ENCODE results near the gene NEK3. TPM values are rescaled to one million over a fixed set of nuclear protein-coding genes. Genes with fewer than 3 reads are reported as not detected.

The NEK3 gene
- polyA plus RNA-seq, 3 donors, result 5.7 to 13.7 (median 6.1) TPM

DNA sequence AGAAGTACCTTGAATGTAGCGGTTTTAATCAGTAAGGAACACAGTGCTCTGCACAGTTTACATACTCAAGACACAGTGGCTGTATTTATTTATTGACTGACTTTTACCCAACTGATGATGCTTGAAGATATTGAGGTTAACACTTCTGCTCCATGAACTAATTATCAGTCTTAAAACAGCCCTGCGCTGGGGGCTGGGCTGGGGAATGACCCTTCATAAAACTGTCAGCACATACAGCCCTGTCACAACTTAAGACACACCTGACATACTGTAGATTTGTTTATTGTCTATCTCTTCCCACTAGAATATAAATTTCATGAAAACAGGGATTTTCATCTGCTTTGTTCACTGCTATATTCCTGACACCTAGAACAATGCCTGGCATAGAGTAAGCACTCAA lies 41.3 kb downstream of the NEK3 start:
- no peaks in the 10 kb centered on the region for H3K4me1 Mint-ChIP-seq
- no peaks in the 10 kb centered on the region for H3K9me3 Mint-ChIP-seq
- H3K79me2 ChIP-seq (ENCODE audit: insufficient read depth, low read length), result no peaks in the 10 kb centered on the region
- intact Hi-C loops (cut with micrococcal nuclease), result no loop called here
- no peaks in the 10 kb centered on the region for H3K36me3 Mint-ChIP-seq
- H3K27ac Mint-ChIP-seq, result no peak overlapping the region
- DNase-seq, result no peak
- no peaks in the 10 kb centered on the region for H3K9me3 ChIP-seq (replicated peaks in 1 of 2; ENCODE audit: control insufficient read depth in 1 of 2, insufficient read depth in 1 of 2, low read length in 2 of 2)
- no peaks in the 10 kb centered on the region for H3K4me1 ChIP-seq (ENCODE audit: control insufficient read depth in 1 of 2, insufficient read depth in 2 of 2, low read length in 2 of 2)
- H3K27me3 ChIP-seq (ENCODE audit: control insufficient read depth in 2 of 2, insufficient read depth in 2 of 2, low read length in 2 of 2), result peaks cover 0 to 3% of the 10 kb centered on the region in 2 donors
- TF ChIP-seq, protein P1, sequence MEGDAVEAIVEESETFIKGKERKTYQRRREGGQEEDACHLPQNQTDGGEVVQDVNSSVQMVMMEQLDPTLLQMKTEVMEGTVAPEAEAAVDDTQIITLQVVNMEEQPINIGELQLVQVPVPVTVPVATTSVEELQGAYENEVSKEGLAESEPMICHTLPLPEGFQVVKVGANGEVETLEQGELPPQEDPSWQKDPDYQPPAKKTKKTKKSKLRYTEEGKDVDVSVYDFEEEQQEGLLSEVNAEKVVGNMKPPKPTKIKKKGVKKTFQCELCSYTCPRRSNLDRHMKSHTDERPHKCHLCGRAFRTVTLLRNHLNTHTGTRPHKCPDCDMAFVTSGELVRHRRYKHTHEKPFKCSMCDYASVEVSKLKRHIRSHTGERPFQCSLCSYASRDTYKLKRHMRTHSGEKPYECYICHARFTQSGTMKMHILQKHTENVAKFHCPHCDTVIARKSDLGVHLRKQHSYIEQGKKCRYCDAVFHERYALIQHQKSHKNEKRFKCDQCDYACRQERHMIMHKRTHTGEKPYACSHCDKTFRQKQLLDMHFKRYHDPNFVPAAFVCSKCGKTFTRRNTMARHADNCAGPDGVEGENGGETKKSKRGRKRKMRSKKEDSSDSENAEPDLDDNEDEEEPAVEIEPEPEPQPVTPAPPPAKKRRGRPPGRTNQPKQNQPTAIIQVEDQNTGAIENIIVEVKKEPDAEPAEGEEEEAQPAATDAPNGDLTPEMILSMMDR (IDR thresholded peaks at IDR 0.05), result no peak
- H4K20me1 ChIP-seq (ENCODE audit: insufficient read depth, low read length), result no peaks in the 10 kb centered on the region
- H3K4me3 ChIP-seq (replicated peaks in 1 of 3; ENCODE audit: low read depth in 2 of 3, low read length in 3 of 3), result no peak overlapping the region
- no peaks in the 10 kb centered on the region for H3K36me3 ChIP-seq (replicated peaks in 1 of 2; ENCODE audit: control insufficient read depth in 1 of 2, insufficient read depth in 2 of 2, low read length in 2 of 2)
- WGBS (ENCODE audit: insufficient coverage), result no CpG with 5 or more reads among the region's 2 CpGs
- no peak overlapping the region for H3K4me3 Mint-ChIP-seq
- no peak overlapping the region for H3K4me2 ChIP-seq (replicated peaks; ENCODE audit: extremely low read depth, low read length, poor library complexity, severe bottlenecking)
- no peak overlapping the region for H3K27ac ChIP-seq (ENCODE audit: low read depth in 1 of 2, low read length in 2 of 2)
- no peak overlapping the region for H3K9ac ChIP-seq (ENCODE audit: insufficient read depth, low read length, poor library complexity, severe bottlenecking)
- H3K27me3 Mint-ChIP-seq (ENCODE audit: low read depth in 3 of 3), result peaks cover 2 to 6% (median 3%) of the 10 kb centered on the region in 3 donors
- H2AFZ ChIP-seq (ENCODE audit: insufficient read depth, low read depth, low read length, poor library complexity, severe bottlenecking), result no peak overlapping the region

DNA sequence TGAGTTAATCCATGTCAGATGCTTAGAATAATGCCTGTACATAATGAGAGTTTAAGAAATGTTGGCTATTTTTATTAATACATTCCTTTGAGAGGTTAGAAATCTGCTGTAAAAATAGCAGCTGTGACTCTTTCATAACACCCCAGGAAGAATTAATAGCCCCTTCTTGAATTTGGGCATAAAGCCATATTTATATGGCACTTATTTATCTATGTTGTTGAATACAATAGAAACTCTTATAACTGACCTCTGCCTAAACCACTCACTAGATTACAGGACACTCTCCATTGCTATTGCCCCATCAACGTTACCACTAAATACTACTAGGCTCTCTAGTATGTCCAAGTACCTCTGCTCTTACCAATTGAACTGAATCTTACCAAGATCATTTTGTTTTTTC lies 46.8 kb downstream of the NEK3 start:
- Histone ChIP-seq H3K4me1 (ENCODE audit: control insufficient read depth in 1 of 2, insufficient read depth in 2 of 2, low read length in 2 of 2) (no peaks in the 10 kb centered on the region), H3K9ac (ENCODE audit: insufficient read depth, low read length, poor library complexity, severe bottlenecking) (no peak overlapping the region), H3K27me3 (ENCODE audit: control insufficient read depth in 2 of 2, insufficient read depth in 2 of 2, low read length in 2 of 2) (no peaks in the 10 kb centered on the region), H4K20me1 (ENCODE audit: insufficient read depth, low read length) (no peaks in the 10 kb centered on the region), H3K79me2 (ENCODE audit: insufficient read depth, low read length) (no peaks in the 10 kb centered on the region), H3K36me3 (replicated peaks in 1 of 2; ENCODE audit: control insufficient read depth in 1 of 2, insufficient read depth in 2 of 2, low read length in 2 of 2) (no peaks in the 10 kb centered on the region), H3K4me3 (replicated peaks in 1 of 3; ENCODE audit: low read depth in 2 of 3, low read length in 3 of 3) (no peak overlapping the region), H3K9me3 (replicated peaks in 1 of 2; ENCODE audit: control insufficient read depth in 1 of 2, insufficient read depth in 1 of 2, low read length in 2 of 2) (no peaks in the 10 kb centered on the region), H3K4me2 (replicated peaks; ENCODE audit: extremely low read depth, low read length, poor library complexity, severe bottlenecking) (no peak overlapping the region), H3K27ac (ENCODE audit: low read depth in 1 of 2, low read length in 2 of 2) (no peak overlapping the region), H2AFZ (ENCODE audit: insufficient read depth, low read depth, low read length, poor library complexity, severe bottlenecking) (no peak overlapping the region)
- DNase-seq, result no peak
- peaks cover 0 to 6% (median 2%) of the 10 kb centered on the region in 3 donors for H3K27me3 Mint-ChIP-seq (ENCODE audit: low read depth in 3 of 3)
- H3K27ac Mint-ChIP-seq, result no peak overlapping the region
- intact Hi-C loops (cut with micrococcal nuclease), result no loop called here
- H3K36me3 Mint-ChIP-seq, result no peaks in the 10 kb centered on the region
- H3K4me3 Mint-ChIP-seq, result no peak overlapping the region
- no peaks in the 10 kb centered on the region for H3K9me3 Mint-ChIP-seq
- WGBS (ENCODE audit: insufficient coverage), result no CpG with 5 or more reads among the region's 1 CpG
- TF ChIP-seq, protein P1 (IDR thresholded peaks at IDR 0.05), result no peak
- no peaks in the 10 kb centered on the region for H3K4me1 Mint-ChIP-seq

Data from CD14-positive monocyte (primary cell).